MM.1S (cell line): ENCODE data around the gene SGCD.

Source experiments
- DNase-seq: peaks from one replicate; pipeline ENCODE4 v3.0.0-alpha.2; 2015
- H2AFZ ChIP-seq: fragments of 300-600 bp; sonication (generic); 2 replicates; pipeline ENCODE4 v1.6.0; 2016; ENCODE audit warnings: antibody characterized with exemption, low read length
- H3F3A ChIP-seq: fragments of 300-600 bp; sonication (generic); 2 replicates; pipeline ENCODE4 v1.6.1; 2016; ENCODE audit warnings: mild to moderate bottlenecking, antibody characterized with exemption, low read length, moderate library complexity, mixed read lengths; ENCODE audit not compliant: insufficient read depth
- H3K27ac ChIP-seq: fragments of 300-600 bp; sonication (generic); 2 replicates; pipeline ENCODE4 v1.5.1; 2016; ENCODE audit warnings: mild to moderate bottlenecking, low read length
- H3K27me3 ChIP-seq: fragments of 300-600 bp; sonication (generic); replicated peaks from 2 replicates; pipeline ENCODE4 v1.6.0; 2016; ENCODE audit warnings: low read length; ENCODE audit not compliant: insufficient read depth
- H3K36me3 ChIP-seq: fragments of 300-600 bp; sonication (generic); replicated peaks from 2 replicates; pipeline ENCODE4 v1.6.1; 2016; ENCODE audit warnings: mild to moderate bottlenecking, low read length, mixed read lengths; ENCODE audit not compliant: insufficient read depth
- H3K4me1 ChIP-seq: fragments of 300-600 bp; sonication (generic); 2 replicates; pipeline ENCODE4 v1.6.1; 2016; ENCODE audit warnings: low read length, mixed read lengths
- H3K4me2 ChIP-seq: fragments of 300-600 bp; sonication (generic); 2 replicates; pipeline ENCODE4 v1.6.0; 2016; ENCODE audit warnings: low read depth, low read length
- H3K4me3 ChIP-seq: fragments of 300-600 bp; sonication (generic); 2 replicates; pipeline ENCODE4 v1.5.1; 2016; ENCODE audit warnings: low read length, mixed read lengths
- H3K79me2 ChIP-seq: fragments of 300-600 bp; sonication (generic); 2 replicates; pipeline ENCODE4 v1.6.1; 2016; ENCODE audit warnings: mixed run types, low read length, mixed read lengths
- H3K9ac ChIP-seq: fragments of 300-600 bp; sonication (generic); 2 replicates; pipeline ENCODE4 v1.6.1; 2016; ENCODE audit warnings: low read length, mixed read lengths
- H3K9me2 ChIP-seq: fragments of 300-600 bp; sonication (generic); replicated peaks from 2 replicates; pipeline ENCODE4 v1.6.1; 2016; ENCODE audit warnings: mild to moderate bottlenecking, low read length, mixed read lengths; ENCODE audit not compliant: insufficient read depth
- H3K9me3 ChIP-seq: fragments of 300-600 bp; sonication (generic); replicated peaks from 2 replicates; pipeline ENCODE4 v1.6.1; 2016; ENCODE audit warnings: mild to moderate bottlenecking, low read length, mixed read lengths; ENCODE audit not compliant: insufficient read depth
- H4K20me1 ChIP-seq: fragments of 300-600 bp; sonication (generic); 2 replicates; pipeline ENCODE4 v1.6.1; 2016; ENCODE audit warnings: mild to moderate bottlenecking, low read length, moderate library complexity, mixed read lengths; ENCODE audit not compliant: insufficient read depth
- EZH2 ChIP-seq: fragments of 300-600 bp; sonication (generic); optimal IDR thresholded peaks from 2 replicates; pipeline ENCODE3; 2017; ENCODE audit warnings: low read depth, mild to moderate bottlenecking, antibody characterized with exemption, low read length, mixed read lengths
- EZH2phosphoT487 ChIP-seq: fragments of 300-600 bp; sonication (generic); IDR thresholded peaks from 2 replicates; pipeline ENCODE4 v1.6.1; 2018; ENCODE audit warnings: antibody characterized with exemption, low read length
- TF ChIP-seq, protein P1 (sequence below): fragments of 300-600 bp; sonication (generic); IDR thresholded peaks from 2 replicates; pipeline ENCODE4 v1.5.1; 2016; ENCODE audit warnings: antibody characterized with exemption, low read length, mixed read lengths

Gene SGCD

DNA sequence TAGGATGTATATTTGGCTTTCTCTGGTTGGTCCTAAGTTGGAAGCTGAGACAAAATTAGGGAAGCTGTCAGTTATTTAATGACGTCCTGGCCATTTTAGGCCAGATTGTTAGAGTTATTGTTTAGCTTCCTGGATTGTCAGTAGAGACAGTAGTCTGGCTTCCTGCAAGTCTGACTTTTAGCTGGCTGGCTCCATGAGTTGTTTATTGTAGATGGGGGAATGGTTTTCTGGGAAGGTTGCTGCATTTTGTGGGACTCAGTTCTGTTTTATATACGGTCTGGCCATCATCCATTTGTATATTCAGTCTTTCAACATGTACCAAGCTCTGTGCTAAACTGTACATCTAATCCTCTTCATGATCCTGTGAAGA, 68.3 kb downstream of the SGCD start:
- Histone ChIP-seq H3K4me1 (no peaks in the 10 kb centered on the region), H3K27me3 (no peaks in the 10 kb centered on the region), H4K20me1 (no peaks in the 10 kb centered on the region), H2AFZ (no peak overlapping the region), H3K27ac (no peak overlapping the region), H3K9me2 (no peaks in the 10 kb centered on the region; the same call in 1 of the 2 replicates), H3K79me2 (no peaks in the 10 kb centered on the region), H3F3A (no peaks in the 10 kb centered on the region), H3K4me2 (no peak overlapping the region), H3K9me3 (no peaks in the 10 kb centered on the region), H3K36me3 (no peaks in the 10 kb centered on the region), H3K4me3 (no peak overlapping the region), H3K9ac (no peak overlapping the region)
- DNase-seq, result no peak
- TF ChIP-seq, protein P1, sequence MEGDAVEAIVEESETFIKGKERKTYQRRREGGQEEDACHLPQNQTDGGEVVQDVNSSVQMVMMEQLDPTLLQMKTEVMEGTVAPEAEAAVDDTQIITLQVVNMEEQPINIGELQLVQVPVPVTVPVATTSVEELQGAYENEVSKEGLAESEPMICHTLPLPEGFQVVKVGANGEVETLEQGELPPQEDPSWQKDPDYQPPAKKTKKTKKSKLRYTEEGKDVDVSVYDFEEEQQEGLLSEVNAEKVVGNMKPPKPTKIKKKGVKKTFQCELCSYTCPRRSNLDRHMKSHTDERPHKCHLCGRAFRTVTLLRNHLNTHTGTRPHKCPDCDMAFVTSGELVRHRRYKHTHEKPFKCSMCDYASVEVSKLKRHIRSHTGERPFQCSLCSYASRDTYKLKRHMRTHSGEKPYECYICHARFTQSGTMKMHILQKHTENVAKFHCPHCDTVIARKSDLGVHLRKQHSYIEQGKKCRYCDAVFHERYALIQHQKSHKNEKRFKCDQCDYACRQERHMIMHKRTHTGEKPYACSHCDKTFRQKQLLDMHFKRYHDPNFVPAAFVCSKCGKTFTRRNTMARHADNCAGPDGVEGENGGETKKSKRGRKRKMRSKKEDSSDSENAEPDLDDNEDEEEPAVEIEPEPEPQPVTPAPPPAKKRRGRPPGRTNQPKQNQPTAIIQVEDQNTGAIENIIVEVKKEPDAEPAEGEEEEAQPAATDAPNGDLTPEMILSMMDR, result no peak
- TF ChIP-seq EZH2phosphoT487 (no peak), EZH2 (no peak)

DNA sequence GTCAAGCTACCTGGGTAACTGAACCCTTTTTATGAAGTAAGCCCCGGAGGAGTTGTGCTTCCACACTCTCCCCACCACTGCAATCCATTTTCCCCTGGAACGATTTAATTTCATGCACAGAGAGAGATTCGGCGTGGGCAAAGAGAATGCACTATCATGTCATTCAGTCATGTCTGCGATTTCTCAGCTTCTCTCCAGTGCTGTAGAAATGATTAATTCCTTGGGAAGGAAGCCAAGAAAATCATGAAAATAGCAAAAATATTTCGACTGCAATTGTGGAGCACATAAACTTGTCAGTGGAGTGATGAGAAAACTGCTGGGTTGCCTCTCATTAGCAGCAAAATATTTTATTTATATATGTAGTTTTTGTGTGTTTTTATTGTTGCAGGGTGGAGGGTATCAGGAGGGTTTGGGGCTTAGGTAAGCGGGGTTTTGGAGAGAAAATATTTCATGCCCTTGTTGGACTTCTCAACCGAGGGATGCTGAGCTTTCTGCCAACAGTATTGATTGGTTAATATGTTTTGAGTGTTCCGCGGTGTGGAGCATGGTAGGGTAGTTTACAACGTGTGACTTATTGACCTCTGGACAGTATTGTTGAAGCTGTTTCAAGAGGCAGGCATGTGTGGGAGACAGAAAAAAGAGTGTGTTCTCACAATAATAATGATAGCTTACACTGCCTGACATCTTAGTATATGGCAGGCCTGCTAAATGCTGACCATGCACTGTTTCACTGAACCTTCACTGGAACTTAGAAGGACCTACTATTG, 69.3 kb downstream of the SGCD start:
- H3K4me3 ChIP-seq, result no peak overlapping the region
- H3K4me2 ChIP-seq, result no peak overlapping the region
- DNase-seq, result no peak
- no peaks in the 10 kb centered on the region for H4K20me1 ChIP-seq
- no peaks in the 10 kb centered on the region for H3K9me3 ChIP-seq
- TF ChIP-seq, protein P1, result no peak
- TF ChIP-seq EZH2 (no peak), EZH2phosphoT487 (no peak)
- no peaks in the 10 kb centered on the region for H3K27me3 ChIP-seq
- no peak overlapping the region for H3K27ac ChIP-seq
- H2AFZ ChIP-seq, result no peak overlapping the region
- no peaks in the 10 kb centered on the region for H3F3A ChIP-seq
- H3K36me3 ChIP-seq, result no peaks in the 10 kb centered on the region
- H3K9me2 ChIP-seq, result no peaks in the 10 kb centered on the region; the same call in 1 of the 2 replicates
- H3K9ac ChIP-seq, result no peak overlapping the region
- H3K4me1 ChIP-seq, result no peaks in the 10 kb centered on the region
- no peaks in the 10 kb centered on the region for H3K79me2 ChIP-seq

DNA sequence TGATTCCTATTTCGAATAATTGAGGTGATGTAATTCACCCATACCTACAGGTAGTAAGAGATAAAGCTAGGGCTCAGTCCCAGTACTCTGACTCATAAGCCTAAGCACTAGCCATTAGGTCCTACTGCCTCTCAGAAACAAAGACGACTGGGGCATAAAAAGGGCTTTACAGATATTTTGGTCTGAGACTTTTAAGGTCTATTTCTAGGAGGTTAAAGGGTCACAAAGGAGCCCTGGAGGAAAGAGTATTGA, 69.8 kb downstream of the SGCD start:
- H4K20me1 ChIP-seq, result no peaks in the 10 kb centered on the region
- no peak overlapping the region for H3K27ac ChIP-seq
- H2AFZ ChIP-seq, result no peak overlapping the region

More for the DNA sequence above, 69.8 kb downstream of the SGCD start:
- Histone ChIP-seq H3K9ac (no peak overlapping the region), H3K4me2 (no peak overlapping the region), H3F3A (no peaks in the 10 kb centered on the region), H3K27me3 (no peaks in the 10 kb centered on the region), H3K9me3 (no peaks in the 10 kb centered on the region), H3K36me3 (no peaks in the 10 kb centered on the region), H3K9me2 (no peaks in the 10 kb centered on the region; the same call in 1 of the 2 replicates), H3K4me1 (no peaks in the 10 kb centered on the region), H3K79me2 (no peaks in the 10 kb centered on the region), H3K4me3 (no peak overlapping the region)
- no peak for DNase-seq
- TF ChIP-seq EZH2 (no peak), EZH2phosphoT487 (no peak)
- TF ChIP-seq, protein P1, result no peak
